Thyroid gland (tissue), 4 donors: ENCODE data around the gene CCR5AS.

Source experiments
- CTCF ChIP-seq, 6 experiments: fragments of 200-600 bp in 3 of 6; fragments of 450-650 bp in 3 of 6; sonication (generic) in 3 of 6; IDR thresholded peaks; one replicate each; pipeline ENCODE4 v1.5.1; 2016 to 2019; ENCODE audit warnings: antibody characterized with exemption in 6 of 6, mild to moderate bottlenecking in 2 of 6, inconsistent platforms in 1 of 6, moderate library complexity in 1 of 6
- POLR2A ChIP-seq, 2 donors: fragments of 450-650 bp; IDR thresholded peaks; one replicate each; pipeline ENCODE4 v1.6.1; 2017; ENCODE audit warnings: antibody characterized with exemption in 2 of 2, mild to moderate bottlenecking in 2 of 2, moderate library complexity in 1 of 2

GRCh38 chr3:46361408-46362283 lies 45.2 kb downstream of the CCR5AS start:
- TF ChIP-seq CTCF (IDR thresholded peaks at IDR 0.05) = no peak
- no peak for TF ChIP-seq POLR2A (IDR thresholded peaks at IDR 0.05)
